Urinary bladder (tissue), 4 donors: ENCODE data around the gene LNX2. TPM values are rescaled to one million over a fixed set of nuclear protein-coding genes. Genes with fewer than 3 reads are reported as not detected.

Source experiments
- DNase-seq: peaks from one replicate; pipeline ENCODE4 v3.0.0-alpha.2; 2015; ENCODE audit errors: extremely low spot score
- H3K27ac ChIP-seq: one replicate; pipeline ENCODE4 v1.5.1; 2013; ENCODE audit warnings: low read depth, mild to moderate bottlenecking, moderate library complexity
- H3K36me3 ChIP-seq: one replicate; pipeline ENCODE4 v1.6.1; 2013; ENCODE audit warnings: mild to moderate bottlenecking, moderate library complexity; ENCODE audit not compliant: insufficient read depth
- H3K4me1 ChIP-seq: one replicate; pipeline ENCODE4 v1.6.1; 2013; ENCODE audit warnings: mild to moderate bottlenecking, moderate library complexity; ENCODE audit not compliant: insufficient read depth
- H3K4me3 ChIP-seq: one replicate; pipeline ENCODE4 v1.5.1; 2013; ENCODE audit warnings: low read depth, low read length
- WGBS: extraction: QIAGEN DNeasy Blood & Tissue Kit; methylation state at CpG from one replicate; pipeline ENCODE4 v1.1.7; 2013; 5-methylcytosine and 5-hydroxymethylcytosine counted together
- polyA plus RNA-seq: library from polyadenylated mRNA; stranded (reverse); fragments of 200-250 nt; gene quantifications from one replicate; pipeline ENCODE4 v1.2.3, GENCODE V29; 2013
- total RNA-seq: library from RNA; depleted of rRNA; stranded (reverse); fragments of >200 nt; gene quantifications from one replicate; pipeline ENCODE4 v1.2.3, GENCODE V29; 2014
- donor health status: healthy with polysubstance abuse.
- donor health status: healthy.

The LNX2 gene
- total and polyA plus RNA-seq, 2 donors, result 4.8 to 11.6 TPM

DNA sequence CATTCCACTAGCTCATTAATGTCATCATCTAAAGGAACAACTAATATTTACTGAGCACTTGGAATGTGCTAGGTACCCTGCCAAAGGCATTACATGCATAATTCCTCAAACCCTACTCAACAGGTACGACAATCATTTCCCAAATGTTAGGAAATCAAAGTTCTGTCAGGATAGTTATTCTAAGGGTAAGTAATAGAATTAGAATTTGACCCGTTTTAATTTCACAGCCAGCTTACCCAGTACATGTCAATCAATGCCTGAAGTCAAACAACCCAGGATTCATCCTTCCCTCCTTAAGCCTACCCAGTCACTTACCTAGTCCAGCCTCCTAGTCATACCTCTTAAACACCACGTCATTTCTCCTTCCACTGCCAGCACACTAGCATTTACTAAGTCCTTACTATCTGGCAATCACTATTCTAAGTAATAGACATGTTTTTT is 2.4 kb downstream of the LNX2 start:
- H3K4me1 ChIP-seq, result no peaks in the 10 kb centered on the region
- H3K36me3 ChIP-seq, result no peaks in the 10 kb centered on the region
- H3K27ac ChIP-seq, result no peak overlapping the region
- H3K4me3 ChIP-seq, result no peak overlapping the region
- WGBS, result 84% methylated on average over 3 of the region's 3 CpGs
- no peak for DNase-seq

GRCh38 chr13:27613628-27614027 is 6.7 kb downstream of the LNX2 start:
- no peaks in the 10 kb centered on the region for H3K36me3 ChIP-seq
- H3K27ac ChIP-seq, result no peak overlapping the region
- no peak overlapping the region for H3K4me3 ChIP-seq
- 91% methylated on average over 7 of the region's 7 CpGs for WGBS
- no peak for DNase-seq
- H3K4me1 ChIP-seq, result no peaks in the 10 kb centered on the region

DNA sequence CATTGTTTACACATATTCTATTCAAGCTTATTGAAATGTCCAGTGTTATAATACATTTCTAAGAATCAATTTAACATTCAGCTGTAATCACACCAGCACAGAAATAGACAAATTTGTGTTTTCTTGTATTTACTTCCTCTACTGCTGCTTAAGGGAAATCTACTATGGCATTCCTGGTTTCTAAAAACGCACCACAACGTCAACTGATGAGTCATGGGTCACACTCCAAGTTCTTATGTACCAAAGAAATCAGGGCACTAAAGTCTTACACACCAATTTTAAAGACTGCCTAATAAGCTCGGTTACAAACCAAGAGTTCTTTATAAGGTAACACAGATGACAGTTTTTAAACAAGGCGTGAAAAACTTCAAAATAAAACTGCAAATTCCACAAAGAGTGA is 13.2 kb downstream of the LNX2 start:
- no peak for DNase-seq
- no peak overlapping the region for H3K4me3 ChIP-seq
- H3K36me3 ChIP-seq, result no peaks in the 10 kb centered on the region
- no peaks in the 10 kb centered on the region for H3K4me1 ChIP-seq
- WGBS, result 57% methylated on average over 4 of the region's 4 CpGs
- H3K27ac ChIP-seq, result no peak overlapping the region

GRCh38 chr13:27605610-27606200 is 14.6 kb downstream of the LNX2 start:
- 79% methylated on average over 2 of the region's 2 CpGs for WGBS
- H3K4me1 ChIP-seq, result no peaks in the 10 kb centered on the region
- DNase-seq, result no peak
- H3K36me3 ChIP-seq, result no peaks in the 10 kb centered on the region
- no peak overlapping the region for H3K27ac ChIP-seq
- H3K4me3 ChIP-seq, result no peak overlapping the region

GRCh38 chr13:27605099-27605498 is 15.2 kb downstream of the LNX2 start:
- WGBS, result 95% methylated on average over 3 of the region's 3 CpGs
- no peak overlapping the region for H3K27ac ChIP-seq
- DNase-seq, result no peak
- no peaks in the 10 kb centered on the region for H3K4me1 ChIP-seq
- no peak overlapping the region for H3K4me3 ChIP-seq
- H3K36me3 ChIP-seq, result no peaks in the 10 kb centered on the region

GRCh38 chr13:27601803-27602202 is 18.5 kb downstream of the LNX2 start:
- Histone ChIP-seq H3K4me1 (no peaks in the 10 kb centered on the region), H3K4me3 (no peak overlapping the region), H3K27ac (no peak overlapping the region), H3K36me3 (no peaks in the 10 kb centered on the region)
- WGBS, result 99% methylated on average over 2 of the region's 2 CpGs
- no peak for DNase-seq

DNA sequence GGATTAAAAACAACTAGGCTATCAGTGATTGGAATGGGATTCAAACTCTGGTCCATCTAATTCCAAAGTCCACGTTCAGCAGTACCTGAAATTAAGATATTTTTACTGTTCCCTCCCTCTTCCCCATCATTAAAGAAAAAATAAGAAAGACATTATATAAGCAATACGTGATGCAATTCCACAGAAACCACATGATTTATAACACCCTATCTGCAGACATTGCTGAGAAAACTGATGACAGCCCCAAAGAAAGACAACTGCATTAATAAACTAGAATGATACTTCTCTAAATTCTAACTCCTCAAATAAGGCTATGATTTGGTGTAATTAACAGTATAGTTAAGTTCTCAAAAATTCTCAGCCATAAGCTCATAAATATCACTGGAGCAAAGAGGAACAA is 19.1 kb downstream of the LNX2 start:
- Histone ChIP-seq H3K36me3 (no peaks in the 10 kb centered on the region), H3K4me1 (no peaks in the 10 kb centered on the region), H3K4me3 (no peak overlapping the region), H3K27ac (no peak overlapping the region)
- no peak for DNase-seq
- 95% methylated on average over 2 of the region's 2 CpGs for WGBS

DNA sequence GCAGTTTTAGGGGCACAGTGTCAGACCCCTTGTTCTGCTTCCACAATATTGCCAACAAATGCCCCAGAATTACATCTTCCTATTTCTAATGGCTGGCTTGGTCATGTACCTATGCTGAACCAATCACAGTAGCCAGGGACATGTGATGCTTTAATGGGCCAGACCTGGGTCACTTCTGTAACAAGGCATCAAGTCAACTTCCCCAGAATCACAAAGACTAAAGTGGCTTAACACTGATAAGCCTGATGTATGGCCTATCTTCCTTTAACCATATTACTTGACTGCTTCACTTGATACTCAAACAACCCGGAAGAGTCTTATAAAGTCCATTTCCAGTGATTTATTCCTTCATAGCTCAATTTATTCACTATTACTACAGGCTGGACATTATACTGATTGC is 19.6 kb downstream of the LNX2 start:
- Histone ChIP-seq H3K27ac (no peak overlapping the region), H3K4me1 (no peaks in the 10 kb centered on the region), H3K36me3 (no peaks in the 10 kb centered on the region), H3K4me3 (no peak overlapping the region)
- no peak for DNase-seq
- 76% methylated on average over 1 of the region's 1 CpG for WGBS

DNA sequence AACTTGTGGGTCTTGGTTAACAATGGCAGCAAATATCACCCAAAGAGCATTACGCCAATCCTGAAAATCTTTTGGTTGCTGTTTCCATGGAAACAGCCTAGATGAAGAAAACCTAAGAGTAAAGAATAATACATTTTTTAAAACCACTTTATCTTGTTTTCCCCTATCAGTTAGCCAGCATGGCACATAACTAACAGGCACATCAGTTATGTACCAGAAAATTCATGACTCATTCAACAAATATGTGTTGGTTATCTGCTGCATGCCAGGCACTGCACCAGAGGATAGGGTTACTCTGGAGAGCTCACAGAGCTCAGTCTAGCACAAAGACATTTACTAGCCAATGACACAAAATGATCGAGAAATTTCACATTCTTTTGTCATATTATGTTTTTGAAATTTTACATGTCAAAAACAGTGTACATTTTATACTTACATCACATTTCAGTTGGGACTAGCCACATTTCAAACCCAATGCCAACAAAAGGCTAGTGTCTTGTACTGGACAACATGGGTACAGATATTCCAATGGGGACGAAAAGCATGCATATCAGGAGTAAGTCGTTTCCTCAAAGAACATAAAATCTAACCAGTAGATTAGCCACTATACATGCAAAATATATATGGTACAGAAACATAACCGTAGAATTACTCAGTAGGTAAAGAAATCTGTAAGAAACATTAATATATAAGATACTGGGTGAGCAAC is 20.3 kb downstream of the LNX2 start:
- 71% methylated on average over 5 of the region's 5 CpGs for WGBS
- Histone ChIP-seq H3K4me1 (no peaks in the 10 kb centered on the region), H3K36me3 (no peaks in the 10 kb centered on the region), H3K27ac (no peak overlapping the region), H3K4me3 (no peak overlapping the region)
- DNase-seq, result no peak

GRCh38 chr13:27599096-27599495 is 21.2 kb downstream of the LNX2 start:
- Histone ChIP-seq H3K27ac (no peak overlapping the region), H3K36me3 (no peaks in the 10 kb centered on the region), H3K4me3 (no peak overlapping the region), H3K4me1 (no peaks in the 10 kb centered on the region)
- DNase-seq, result no peak

DNA sequence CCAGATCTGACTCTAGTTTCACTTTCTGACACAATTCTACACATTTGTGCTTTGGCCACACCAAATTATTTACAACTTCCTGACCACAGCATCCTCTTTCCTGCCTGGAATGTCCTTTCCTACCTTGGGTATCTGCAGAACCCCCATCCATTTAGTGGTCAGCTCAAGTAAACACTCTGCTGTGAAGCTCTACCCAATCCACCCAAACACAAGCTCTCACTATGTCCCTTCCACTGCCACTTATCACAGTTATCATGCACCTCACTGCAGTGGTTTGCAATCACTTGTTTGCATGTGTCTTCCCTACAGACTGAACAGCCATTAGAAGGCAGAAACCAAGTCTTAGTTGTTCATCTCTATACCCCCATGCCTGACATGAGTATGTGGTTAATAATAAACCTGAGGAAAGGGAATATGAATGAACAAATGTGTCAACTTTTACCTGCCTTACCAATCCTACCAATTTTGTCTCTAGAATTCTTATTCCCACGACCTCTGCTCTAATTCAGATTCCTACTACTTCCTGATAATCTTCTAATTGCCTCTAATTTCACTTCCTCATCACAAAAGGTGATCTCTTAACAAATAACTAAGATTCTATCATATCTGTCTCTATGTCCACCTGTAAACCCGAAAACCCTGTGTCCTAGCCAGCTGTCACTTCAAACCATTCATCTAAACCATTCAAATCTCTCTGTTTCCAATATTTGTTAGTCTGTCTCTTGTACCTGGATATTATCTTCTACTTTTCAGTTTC is 25.1 kb downstream of the LNX2 start:
- Histone ChIP-seq H3K4me1 (no peaks in the 10 kb centered on the region), H3K4me3 (no peak overlapping the region), H3K36me3 (no peaks in the 10 kb centered on the region), H3K27ac (no peak overlapping the region)
- no peak for DNase-seq
- WGBS, result 95% methylated on average over 2 of the region's 2 CpGs

DNA sequence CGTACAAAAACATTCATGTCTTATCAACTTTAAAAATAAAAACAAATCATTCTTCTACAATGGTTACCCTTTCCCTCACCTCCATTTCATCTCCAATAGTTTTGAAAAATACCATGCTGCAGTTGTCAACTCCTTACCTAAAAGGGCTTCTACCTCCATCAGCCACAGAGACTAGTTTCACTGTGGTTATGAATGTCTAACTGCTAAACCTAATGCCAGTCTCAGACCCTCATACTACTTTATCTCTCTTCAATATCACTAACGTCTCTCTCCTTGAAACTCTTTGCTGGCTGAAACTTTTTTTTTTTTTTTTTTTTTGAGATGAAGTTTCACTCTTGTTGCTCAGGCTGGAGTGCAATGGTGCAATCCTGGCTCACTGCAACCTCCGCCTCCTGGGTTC is 27.1 kb downstream of the LNX2 start:
- 79% methylated on average over 3 of the region's 3 CpGs for WGBS
- no peak overlapping the region for H3K4me3 ChIP-seq

DNA sequence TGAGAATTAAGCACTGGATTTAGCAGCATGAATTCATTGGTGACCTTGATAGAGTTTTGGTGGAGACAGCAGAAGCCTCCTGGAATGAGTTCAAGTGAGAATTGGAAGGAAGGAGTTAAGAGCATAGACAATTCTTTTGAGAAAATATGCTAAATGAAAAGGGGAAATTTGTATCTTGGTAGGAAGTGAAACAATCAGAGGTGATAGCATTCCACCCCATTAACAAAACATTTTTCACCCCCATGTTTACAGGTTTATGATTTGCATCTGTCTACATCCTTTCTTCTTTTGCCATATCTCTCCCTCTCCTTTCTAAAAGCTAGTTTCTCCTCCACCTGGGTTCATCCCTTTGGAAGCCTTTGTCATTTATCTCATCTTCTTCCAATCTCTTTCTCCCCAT is 27.5 kb downstream of the LNX2 start:
- DNase-seq, result no peak
- Histone ChIP-seq H3K4me1 (no peaks in the 10 kb centered on the region), H3K27ac (no peak overlapping the region), H3K4me3 (no peak overlapping the region), H3K36me3 (no peaks in the 10 kb centered on the region)

More for the DNA sequence above, 27.1 kb downstream of the LNX2 start:
- H3K4me1 ChIP-seq, result no peaks in the 10 kb centered on the region
- no peak overlapping the region for H3K27ac ChIP-seq
- no peak for DNase-seq
- H3K36me3 ChIP-seq, result no peaks in the 10 kb centered on the region

DNA sequence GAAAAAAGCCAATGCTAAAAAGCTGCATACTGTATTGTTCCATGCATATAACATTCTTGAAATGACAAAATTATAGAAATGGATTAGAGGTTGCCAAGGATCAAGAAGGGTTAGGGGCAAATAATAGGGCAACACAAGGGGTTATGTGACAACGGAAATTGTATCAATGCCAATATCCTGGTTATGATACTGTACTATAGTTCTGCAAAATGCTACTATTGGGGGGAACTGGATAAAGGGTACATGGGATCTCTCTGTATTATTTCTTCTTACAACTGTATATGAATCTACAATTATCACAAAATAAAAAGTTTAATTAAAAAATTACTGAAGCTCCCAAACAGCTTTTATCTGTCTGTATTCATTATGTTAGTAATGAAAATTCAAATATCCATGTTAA is 31.9 kb downstream of the LNX2 start:
- H3K4me1 ChIP-seq, result no peaks in the 10 kb centered on the region
- no peak overlapping the region for H3K27ac ChIP-seq
- 97% methylated on average over 1 of the region's 1 CpG for WGBS
- DNase-seq, result no peak
- H3K36me3 ChIP-seq, result no peaks in the 10 kb centered on the region
- no peak overlapping the region for H3K4me3 ChIP-seq
